ENCODE results near the gene ZFHX2.
A peak's percentile ranks its signal among the peaks of the same experiment; 100 is the strongest.

The ZFHX2 gene

DNA sequence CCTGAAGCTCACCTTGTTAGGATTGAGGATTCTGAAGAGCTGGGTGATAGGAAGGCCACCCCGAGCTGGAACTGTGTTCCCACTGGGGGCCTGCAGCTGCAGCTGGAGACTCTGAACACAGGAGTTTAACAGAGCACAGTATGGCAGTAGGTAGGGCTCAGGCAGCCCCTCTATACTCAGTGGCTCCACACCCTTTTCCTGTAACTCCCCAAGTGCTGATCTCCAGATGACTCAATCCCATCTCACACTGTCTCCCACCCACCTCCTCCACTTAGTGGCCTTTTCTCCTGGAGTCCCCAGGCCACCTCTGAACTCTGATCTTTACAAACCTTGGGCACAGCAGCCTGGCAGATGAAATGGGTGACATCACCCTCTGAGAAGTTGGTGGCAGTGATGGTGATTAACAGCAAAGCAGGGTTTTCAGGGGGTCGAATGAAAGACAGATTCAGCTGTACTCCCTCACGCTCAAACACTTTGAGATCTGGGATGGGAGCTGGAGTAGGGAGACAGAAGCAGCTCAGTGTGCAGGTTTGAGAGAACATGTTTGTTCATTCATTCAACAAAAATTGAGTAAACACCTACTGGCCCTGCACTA, 8.5 kb upstream of the ZFHX2 start:
- no peak for DNase-seq (ENCODE audit: low spot score)

- DNase-seq (ENCODE audit: low spot score) = peak; percentile 82
Observed at GRCh38 chr14:23559010-23559925, 7.7 kb upstream of the ZFHX2 start.

GRCh38 chr14:23558346-23559009, 6.9 kb upstream of the ZFHX2 start:
- DNase-seq (ENCODE audit: low spot score) = no peak

- DNase-seq (ENCODE audit: low spot score) = no peak
Observed at GRCh38 chr14:23557946-23558345, 6.4 kb upstream of the ZFHX2 start.

- no peak for DNase-seq (ENCODE audit: low spot score)
Observed at GRCh38 chr14:23557521-23557920, 6.0 kb upstream of the ZFHX2 start.

GRCh38 chr14:23556700-23557440, 5.3 kb upstream of the ZFHX2 start:
- DNase-seq (ENCODE audit: low spot score) = no peak

GRCh38 chr14:23555882-23556699, 4.5 kb upstream of the ZFHX2 start, which contains the start of gene THTPA:
THTPA (plus strand) TSS chr14:23556271; CDS start chr14:23556758, 487 bp downstream.
- DNase-seq (ENCODE audit: low spot score) = peak; percentile 97

DNA sequence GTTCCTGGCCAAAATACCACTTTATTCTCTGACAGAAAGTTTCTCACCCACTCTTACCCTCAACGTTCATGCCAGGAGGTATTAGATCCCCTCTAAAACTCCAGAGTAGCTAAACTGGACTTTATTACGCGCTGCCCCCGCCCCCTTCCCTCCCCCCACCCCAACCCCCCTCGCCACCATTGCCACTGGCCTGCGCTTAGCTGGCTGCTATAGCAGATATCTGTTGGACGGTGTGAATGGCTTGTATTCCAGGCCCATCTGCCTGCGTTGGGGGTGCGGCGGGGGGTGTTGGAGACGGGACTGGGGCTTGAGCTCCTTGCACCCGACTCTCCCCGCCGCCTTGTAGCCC, 3.9 kb upstream of the ZFHX2 start:
- DNase-seq (ENCODE audit: low spot score) = no peak

- DNase-seq (ENCODE audit: low spot score) = peak; percentile 41
Observed at GRCh38 chr14:23550812-23551265, 726 bp downstream of the ZFHX2 start.

DNA sequence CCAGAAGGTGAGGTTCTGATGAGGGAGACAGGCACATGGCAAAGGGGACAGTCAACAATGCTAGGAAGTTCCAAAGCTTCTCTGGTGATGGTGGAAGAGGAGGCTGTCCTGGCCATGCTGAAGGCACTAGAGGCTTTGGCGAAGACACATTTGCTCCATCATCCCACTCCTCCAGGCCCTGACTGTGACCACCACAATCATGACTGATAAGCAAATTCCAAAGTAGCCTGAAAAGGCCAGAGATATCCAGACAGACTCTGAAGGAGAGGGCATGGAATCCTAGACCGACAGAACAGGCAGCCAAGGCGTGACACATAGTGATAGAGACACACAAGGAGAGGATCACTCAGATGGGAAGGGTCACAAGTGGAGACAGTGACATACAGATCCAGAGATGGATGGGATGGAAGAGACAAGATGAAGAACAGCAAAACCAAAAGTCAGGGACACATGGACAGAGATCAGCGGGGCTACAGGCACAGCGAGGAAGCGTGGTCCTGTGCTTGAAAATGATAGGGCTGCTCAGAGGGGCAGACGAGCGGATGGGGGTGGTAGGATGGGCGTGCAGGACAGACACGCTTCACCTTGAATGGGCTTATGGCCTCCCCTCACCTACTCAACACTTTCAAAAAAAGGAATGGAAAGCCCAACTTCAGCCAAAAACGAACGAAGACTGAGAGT, 1.3 kb downstream of the ZFHX2 start:
- DNase-seq (ENCODE audit: low spot score) = no peak

DNA sequence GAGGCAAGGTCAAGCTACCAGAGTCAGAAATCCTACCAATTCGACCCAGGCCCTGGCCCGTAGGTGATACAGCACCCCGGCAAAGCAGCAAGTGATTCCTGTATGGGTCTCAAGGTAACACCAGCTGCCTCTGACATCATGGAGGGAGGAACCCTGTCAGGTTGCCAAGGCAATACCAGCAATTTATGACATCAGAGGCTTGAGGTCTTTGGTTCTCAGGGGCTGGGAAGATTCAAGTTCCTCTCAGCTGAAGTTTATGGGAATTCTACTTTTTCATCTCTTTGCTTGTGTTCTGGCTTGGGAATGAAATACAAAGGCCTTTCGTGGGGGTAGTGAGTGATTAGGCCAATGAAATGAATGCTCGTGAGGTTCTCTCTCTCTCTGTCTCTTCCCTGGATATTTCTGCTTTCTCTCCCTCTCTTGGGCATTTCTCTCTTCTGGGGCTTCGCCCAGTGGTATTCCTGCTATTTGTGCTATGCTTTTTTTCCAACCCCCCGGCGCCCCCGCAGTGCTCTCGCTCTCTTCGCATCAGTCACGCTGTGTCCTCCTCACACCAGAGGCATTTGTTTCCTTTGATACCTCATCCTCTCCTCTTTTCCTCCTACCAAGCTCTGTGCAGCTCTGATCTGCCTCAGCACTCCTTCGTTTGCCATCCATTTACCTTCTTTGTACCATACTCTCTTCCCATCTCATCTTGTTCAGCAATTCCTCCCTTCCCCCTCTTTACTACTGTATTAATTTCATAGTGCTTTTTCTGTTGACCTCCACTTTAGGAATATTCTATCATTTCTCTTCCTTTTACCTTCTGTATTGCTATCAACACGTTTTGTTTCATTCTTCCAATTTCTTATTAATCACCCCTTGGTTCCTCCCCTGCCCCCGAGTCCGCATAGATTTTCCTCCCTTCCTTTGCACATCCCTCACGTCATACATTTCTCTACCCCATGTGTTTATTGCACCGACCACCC, 2.9 kb downstream of the ZFHX2 start:
- DNase-seq (ENCODE audit: low spot score) = no peak

GRCh38 chr14:23547924-23548323, 3.6 kb downstream of the ZFHX2 start:
- DNase-seq (ENCODE audit: low spot score) = no peak

GRCh38 chr14:23546450-23547035, 5.0 kb downstream of the ZFHX2 start:
- DNase-seq (ENCODE audit: low spot score) = no peak

DNA sequence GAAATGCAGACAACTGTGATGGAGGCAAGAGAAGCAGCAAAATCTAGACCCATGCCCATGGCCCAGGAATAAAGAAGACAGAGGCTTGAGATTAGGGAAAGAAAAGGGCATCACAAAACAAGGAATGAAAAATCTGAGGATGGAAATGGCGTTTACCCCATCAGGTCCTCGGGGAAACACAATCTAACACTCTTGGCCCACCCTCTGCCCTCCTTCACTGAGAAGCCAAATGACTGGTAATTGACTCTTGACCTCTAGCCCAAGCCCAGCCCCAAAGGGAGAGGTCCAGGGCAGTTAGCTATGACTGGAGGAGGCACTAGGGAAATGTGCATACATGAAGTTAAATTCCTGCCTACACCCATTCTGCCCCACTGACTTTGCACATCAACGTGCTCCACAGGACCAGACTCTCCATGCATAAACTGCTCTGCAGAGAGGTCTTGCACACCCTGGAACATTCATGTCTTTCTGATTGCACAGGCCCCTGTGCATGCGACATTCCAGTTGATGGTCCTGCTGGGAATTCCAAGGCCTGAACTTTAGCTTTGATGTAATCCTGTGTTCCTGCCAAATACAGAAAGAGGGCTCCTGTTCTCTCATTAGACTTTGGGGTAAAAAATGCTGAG, 5.7 kb downstream of the ZFHX2 start:
- no peak for DNase-seq (ENCODE audit: low spot score)

DNA sequence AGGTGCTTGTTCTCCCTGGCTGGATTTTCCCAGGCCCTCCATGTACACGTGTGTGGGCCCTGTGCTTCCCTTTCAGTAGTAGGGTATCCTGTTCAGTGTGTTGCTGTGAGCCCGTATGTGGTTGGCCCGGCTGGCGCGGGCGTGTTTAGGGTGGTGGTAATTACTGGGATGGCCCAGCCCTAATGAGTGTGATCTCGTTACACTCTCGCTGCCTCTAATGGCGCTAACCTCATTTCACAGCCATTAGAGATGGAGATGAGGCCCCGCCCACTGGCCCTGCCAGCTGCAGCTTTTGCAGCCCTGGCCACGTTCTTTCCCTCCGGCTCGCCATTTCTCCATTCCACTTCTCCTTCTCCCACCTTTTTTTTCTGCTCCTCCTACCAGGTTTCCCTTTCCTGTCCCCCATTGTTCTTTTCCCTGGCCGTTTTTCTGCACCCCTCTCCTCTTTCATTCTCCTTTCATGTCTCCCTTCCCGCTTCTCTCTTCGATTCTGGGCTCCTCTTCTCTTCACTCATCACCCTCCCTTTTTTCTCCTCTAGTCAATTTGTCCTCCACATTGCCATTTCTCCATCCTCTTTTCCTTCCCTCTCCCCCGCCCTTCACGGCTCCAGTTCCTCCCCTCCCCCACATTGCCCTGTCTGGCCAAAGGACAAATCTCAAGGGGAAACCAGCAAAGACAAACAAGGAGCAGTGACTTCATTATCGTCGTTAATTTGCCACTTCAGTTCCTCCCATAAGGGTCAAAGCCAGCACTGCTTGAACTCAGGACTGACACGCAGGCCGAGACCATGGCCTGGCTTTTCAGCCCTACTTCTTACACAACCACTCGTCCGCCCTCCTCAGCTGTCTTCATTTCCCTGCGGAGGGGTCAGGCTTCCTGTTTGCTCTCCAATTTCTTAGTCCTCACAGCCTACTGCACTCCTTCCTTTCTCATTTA, 6.8 kb downstream of the ZFHX2 start:
- DNase-seq (ENCODE audit: low spot score) = no peak

GRCh38 chr14:23543403-23543802, 8.2 kb downstream of the ZFHX2 start:
- no peak for DNase-seq (ENCODE audit: low spot score)

DNA sequence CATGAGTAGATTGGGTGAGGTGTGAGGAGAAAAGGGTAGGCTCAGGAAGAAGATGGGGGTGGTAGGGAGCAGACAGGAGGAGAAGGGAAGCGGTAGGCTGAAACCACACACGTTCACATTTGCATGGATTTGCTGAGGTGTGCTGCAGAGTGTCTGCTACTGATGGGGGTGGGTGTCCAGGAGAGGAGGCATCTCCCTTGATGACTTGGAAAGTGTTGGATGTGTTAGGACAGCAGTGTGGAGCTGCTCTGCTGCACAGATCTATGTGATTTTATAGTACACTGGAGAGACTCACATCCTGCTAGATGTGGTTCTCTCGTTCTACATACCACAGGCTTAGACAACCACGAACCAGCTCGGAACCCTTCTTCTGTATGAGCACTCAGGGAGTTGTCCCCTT, 9.3 kb downstream of the ZFHX2 start:
- DNase-seq (ENCODE audit: low spot score) = no peak

DNA sequence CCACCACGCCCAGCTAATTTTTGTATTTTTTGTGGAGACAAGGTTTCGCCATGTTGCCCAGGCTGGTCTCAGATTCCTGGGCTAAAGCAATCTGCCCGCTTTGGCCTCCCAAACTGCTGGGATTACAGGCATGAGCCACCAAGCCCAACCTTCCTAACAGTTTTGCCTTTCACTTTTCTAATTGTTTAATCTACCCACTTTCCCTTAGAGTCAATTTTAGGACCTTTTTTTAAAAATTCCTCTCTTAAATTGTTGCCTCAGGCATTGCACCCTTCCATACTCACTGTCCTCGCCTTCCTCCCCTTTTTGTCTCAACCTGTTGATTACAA, 11.5 kb downstream of the ZFHX2 start:
- DNase-seq (ENCODE audit: low spot score) = no peak
